Panc1 (cell line): ENCODE results near the gene TOX3. TPM values are rescaled to one million over a fixed set of nuclear protein-coding genes. Genes with fewer than 3 reads are reported as not detected.

ENCODE experiments used
- ATAC-seq: fragments of 200-7000 bp; cut with Tn5 transposase; 2 replicates; pipeline ENCODE4 v1.9.1; 2020; ENCODE audit warnings: mild to moderate bottlenecking, moderate library complexity
- BruUV-seq: library from RNA; stranded (reverse); fragments of 400-500 nt; replicated peaks from 2 replicates; lab custom pipeline; 2021; lab: Mats Ljungman, UMichigan
- CTCF ChIA-PET: fragments of 300-600 bp; sonication (Branson Sonifier 250); formaldehyde crosslinking; loops from one replicate; lab custom pipeline; 2022; ENCODE audit warnings: antibody characterized with exemption; lab: Charles Lee
- POLR2A ChIA-PET: fragments of 300-600 bp; sonication (Branson Sonifier 250); formaldehyde crosslinking; loops from one replicate; lab custom pipeline; 2022; ENCODE audit warnings: antibody characterized with exemption; lab: Charles Lee
- DNase-seq: peaks from one replicate; pipeline ENCODE4 v3.0.0-alpha.2; 2010; ENCODE audit warnings: low read depth, low spot score
- H3K27ac ChIP-seq: 2 replicates; pipeline ENCODE4 v1.5.1; 2011; ENCODE audit warnings: mild to moderate bottlenecking, low read length, inconsistent platforms
- H3K27me3 ChIP-seq: fragments of 200-500 bp; sonication (Bioruptor generic); 2 replicates; pipeline ENCODE4 v1.6.0; 2014; ENCODE audit warnings: low read length, inconsistent platforms; ENCODE audit not compliant: control insufficient read depth, insufficient read depth
- H3K36me3 ChIP-seq: fragments of 200-500 bp; sonication (Bioruptor generic); 2 replicates; pipeline ENCODE4 v1.5.1; 2014; ENCODE audit warnings: inconsistent platforms, mild to moderate bottlenecking, low read length, moderate library complexity; ENCODE audit not compliant: control insufficient read depth, insufficient read depth
- H3K4me1 ChIP-seq: 2 replicates; pipeline ENCODE4 v1.5.1; 2011; ENCODE audit warnings: inconsistent platforms, mild to moderate bottlenecking, low read length, moderate library complexity; ENCODE audit not compliant: control insufficient read depth, insufficient read depth
- H3K4me3 ChIP-seq, 2 experiments: 2 replicates each; pipeline ENCODE4 v1.5.1; 2011 to 2012; ENCODE audit warnings: low read depth in 2 of 2, low read length in 2 of 2, mild to moderate bottlenecking in 2 of 2, inconsistent platforms in 1 of 2, moderate library complexity in 1 of 2
- H3K9me3 ChIP-seq: fragments of 200-500 bp; sonication (Bioruptor generic); 2 replicates; pipeline ENCODE4 v1.5.1; 2014; ENCODE audit warnings: low read depth, mild to moderate bottlenecking, inconsistent platforms, low read length, moderate library complexity; ENCODE audit not compliant: control insufficient read depth, insufficient read depth
- POLR2AphosphoS5 ChIP-seq: IDR thresholded peaks from 2 replicates; pipeline ENCODE4 v1.6.1; 2012; ENCODE audit warnings: mild to moderate bottlenecking, low read depth, low read length, moderate library complexity
- REST ChIP-seq, 2 experiments: IDR thresholded peaks; 2 replicates each; pipeline ENCODE4 v1.6.1; 2011 to 2012; ENCODE audit warnings: low read depth in 2 of 2, control low read depth in 1 of 2, low read length in 1 of 2, mild to moderate bottlenecking in 1 of 2, moderate library complexity in 1 of 2; ENCODE audit not compliant: insufficient read depth in 1 of 2
- SIN3A ChIP-seq: IDR thresholded peaks from 2 replicates; pipeline ENCODE4 v1.6.1; 2012; ENCODE audit warnings: low read depth, mild to moderate bottlenecking, low read length, moderate library complexity, borderline replicate concordance; ENCODE audit not compliant: insufficient read depth
- TCF7L2 ChIP-seq: IDR thresholded peaks from 2 replicates; pipeline ENCODE4 v1.6.1; 2011; ENCODE audit warnings: mild to moderate bottlenecking, low read depth, low read length, inconsistent platforms
- in situ Hi-C: cut with HindIII; loops from 2 replicates; pipeline ENCODE4 v1.10.0; 2016; ENCODE audit warnings: low sequenced_read_pairs, low pct_unique_long_range_greater_than_20kb
- intact Hi-C: fragments of 100-400 bp; cut with micrococcal nuclease; formaldehyde crosslinking; loops from one replicate; pipeline ENCODE4 v1.10.0; 2022; ENCODE audit not compliant: unreplicated experiment
- total RNA-seq: library from RNA; stranded (reverse); gene quantifications from one replicate; pipeline ENCODE4 v1.2.1, GENCODE V29; 2021; ENCODE audit not compliant: unreplicated experiment
- TF ChIP-seq, protein P1 (sequence below): fragments of 450-650 bp; IDR thresholded peaks from 2 replicates; pipeline ENCODE4 v1.5.1; 2017; ENCODE audit warnings: mild to moderate bottlenecking

The TOX3 gene
- total RNA-seq, 1 experiment from 2014 or later = 3.4 TPM

- H3K4me1 ChIP-seq = no peaks in the 10 kb centered on the region
- DNase-seq = no peak
- ChIA-PET CTCF (no interaction called here), POLR2A (no interaction called here)
- intact Hi-C loops (no loop called here), in situ Hi-C loops (no loop called here)
- no peaks in the 10 kb centered on the region for H3K27me3 ChIP-seq
- no peak overlapping the region for H3K27ac ChIP-seq
- H3K36me3 ChIP-seq = no peaks in the 10 kb centered on the region
- H3K9me3 ChIP-seq = no peaks in the 10 kb centered on the region
- H3K4me3 ChIP-seq = no peak overlapping the region
- ATAC-seq = no peak
- no peak for TF ChIP-seq REST (IDR thresholded peaks at IDR 0.05; ENCODE audit: insufficient read depth in 1 of 2, low read depth in 2 of 2, low read length in 1 of 2)
- TF ChIP-seq, protein P1, sequence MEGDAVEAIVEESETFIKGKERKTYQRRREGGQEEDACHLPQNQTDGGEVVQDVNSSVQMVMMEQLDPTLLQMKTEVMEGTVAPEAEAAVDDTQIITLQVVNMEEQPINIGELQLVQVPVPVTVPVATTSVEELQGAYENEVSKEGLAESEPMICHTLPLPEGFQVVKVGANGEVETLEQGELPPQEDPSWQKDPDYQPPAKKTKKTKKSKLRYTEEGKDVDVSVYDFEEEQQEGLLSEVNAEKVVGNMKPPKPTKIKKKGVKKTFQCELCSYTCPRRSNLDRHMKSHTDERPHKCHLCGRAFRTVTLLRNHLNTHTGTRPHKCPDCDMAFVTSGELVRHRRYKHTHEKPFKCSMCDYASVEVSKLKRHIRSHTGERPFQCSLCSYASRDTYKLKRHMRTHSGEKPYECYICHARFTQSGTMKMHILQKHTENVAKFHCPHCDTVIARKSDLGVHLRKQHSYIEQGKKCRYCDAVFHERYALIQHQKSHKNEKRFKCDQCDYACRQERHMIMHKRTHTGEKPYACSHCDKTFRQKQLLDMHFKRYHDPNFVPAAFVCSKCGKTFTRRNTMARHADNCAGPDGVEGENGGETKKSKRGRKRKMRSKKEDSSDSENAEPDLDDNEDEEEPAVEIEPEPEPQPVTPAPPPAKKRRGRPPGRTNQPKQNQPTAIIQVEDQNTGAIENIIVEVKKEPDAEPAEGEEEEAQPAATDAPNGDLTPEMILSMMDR = no peak
- no peak for TF ChIP-seq TCF7L2
- no peak for TF ChIP-seq POLR2AphosphoS5
- TF ChIP-seq SIN3A = no peak
- BruUV-seq = no TSS peak
Measured at GRCh38 chr16:52469091-52469490, 77.9 kb downstream of the TOX3 start.

DNA sequence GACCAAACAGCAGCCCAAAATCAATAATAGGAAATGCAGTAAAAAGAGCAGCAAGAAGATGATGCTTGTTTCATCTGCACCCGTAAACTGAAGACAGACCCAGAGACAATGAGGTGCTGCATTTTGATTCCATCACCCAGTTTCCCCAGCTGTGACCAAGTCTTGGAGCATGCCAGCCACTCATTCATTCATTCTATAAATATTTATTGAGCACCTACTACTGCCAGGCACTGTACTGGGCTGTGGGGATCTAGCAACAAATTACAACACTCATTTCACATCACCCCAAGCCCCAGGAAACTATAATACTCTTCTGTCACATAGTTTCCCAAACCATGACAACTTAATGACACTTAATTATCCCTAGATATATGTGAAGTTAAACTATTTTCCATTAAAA lies 79.2 kb downstream of the TOX3 start:
- CTCF ChIA-PET = no interaction called here
- H3K4me3 ChIP-seq = no peak overlapping the region
- DNase-seq (no peak), ATAC-seq (no peak)
- H3K36me3 ChIP-seq = no peaks in the 10 kb centered on the region
- no peak for TF ChIP-seq REST (IDR thresholded peaks at IDR 0.05; ENCODE audit: insufficient read depth in 1 of 2, low read depth in 2 of 2, low read length in 1 of 2)
- no peak for TF ChIP-seq TCF7L2
- TF ChIP-seq POLR2AphosphoS5 = no peak
- TF ChIP-seq, protein P1 = no peak
- no peak for TF ChIP-seq SIN3A
- no peaks in the 10 kb centered on the region for H3K4me1 ChIP-seq
- intact Hi-C loops = no loop called here
- no TSS peak for BruUV-seq
- H3K9me3 ChIP-seq = no peaks in the 10 kb centered on the region
- in situ Hi-C loops = no loop called here
- POLR2A ChIA-PET = no interaction called here
- no peak overlapping the region for H3K27ac ChIP-seq
- no peaks in the 10 kb centered on the region for H3K27me3 ChIP-seq
